Left hindlimb (tissue), 1 donor: ENCODE results near the gene ADCY9.
"Not testable (repeated sequence)": the region's sequence is repeated elsewhere in the genome, so short reads cannot be mapped to it uniquely, and the experiment has no call there.

ENCODE experiments used
- DNase-seq: peaks from one replicate; pipeline ENCODE4 v3.0.0-alpha.2; 2018

The ADCY9 gene

DNA sequence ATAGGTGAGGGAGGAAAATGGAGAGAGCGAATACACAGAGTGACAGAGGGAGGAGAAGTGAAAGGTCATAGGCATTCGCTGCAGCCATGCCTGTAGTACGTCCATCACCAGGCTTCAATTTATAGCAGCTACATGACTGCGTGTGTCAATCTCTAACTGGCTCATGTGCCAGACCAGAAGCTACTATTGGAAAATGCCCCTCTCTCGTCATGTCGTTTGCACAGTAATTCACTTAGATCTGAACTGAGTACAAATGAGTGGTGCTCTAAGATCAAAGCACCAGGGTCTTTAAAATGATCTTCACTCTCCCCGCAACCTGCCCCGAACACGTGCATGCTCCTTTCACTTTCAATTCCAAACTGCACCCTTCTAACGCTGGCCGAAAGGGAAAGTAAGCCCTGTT is 51.3 kb downstream of the ADCY9 start:
- DNase-seq = no peak

DNA sequence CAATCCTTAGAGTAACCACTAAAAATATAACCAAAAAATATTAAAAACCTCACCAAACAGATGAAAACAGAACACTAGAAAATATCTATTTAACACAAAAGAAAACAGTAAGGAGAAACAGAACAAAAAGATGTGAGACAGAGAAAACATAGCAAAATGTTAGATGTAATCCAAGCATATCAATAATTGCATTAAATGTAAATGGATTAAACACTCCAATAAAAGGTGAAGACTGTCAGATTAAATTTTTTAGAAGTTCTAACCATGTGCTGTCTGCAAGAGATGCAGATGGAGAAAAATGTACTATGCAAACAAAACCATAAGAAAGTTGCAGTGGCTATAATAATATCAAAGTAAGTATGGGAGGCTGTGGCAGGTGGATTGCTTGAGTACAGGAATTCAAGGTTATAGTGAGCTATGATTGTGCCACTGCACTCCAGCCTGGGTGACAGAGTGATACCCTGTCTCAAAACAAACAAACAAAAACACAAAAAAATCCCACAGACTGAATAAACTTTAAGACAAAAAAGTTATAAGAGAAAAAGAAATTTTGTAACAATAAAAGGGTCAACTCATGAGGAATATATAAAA is 53.9 kb downstream of the ADCY9 start:
- DNase-seq = no peak

- DNase-seq = no peak
Measured at GRCh38 chr16:4060823-4061222, 55.4 kb downstream of the ADCY9 start.

DNA sequence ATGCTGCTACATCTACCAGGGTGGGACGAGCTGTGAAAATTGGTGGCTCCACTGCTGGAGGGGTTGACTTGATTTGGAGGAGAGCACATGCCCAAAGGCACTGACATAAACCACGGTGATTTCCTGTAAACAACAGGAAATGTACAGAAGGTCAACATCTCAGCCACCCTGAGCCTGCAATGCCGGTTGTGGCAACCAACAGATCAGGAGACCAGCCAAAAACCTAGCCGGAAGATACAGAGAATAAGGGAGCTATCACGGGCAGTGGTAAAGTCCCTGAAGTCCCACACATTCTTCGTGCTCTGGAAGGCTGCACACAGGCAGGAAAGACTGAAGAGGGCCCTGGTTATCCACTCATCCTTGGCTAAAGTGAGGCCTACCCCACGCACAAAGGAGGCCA is 56.2 kb downstream of the ADCY9 start:
- DNase-seq = no peak

- no peak for DNase-seq
Measured at GRCh38 chr16:4058386-4058785, 57.9 kb downstream of the ADCY9 start.

DNA sequence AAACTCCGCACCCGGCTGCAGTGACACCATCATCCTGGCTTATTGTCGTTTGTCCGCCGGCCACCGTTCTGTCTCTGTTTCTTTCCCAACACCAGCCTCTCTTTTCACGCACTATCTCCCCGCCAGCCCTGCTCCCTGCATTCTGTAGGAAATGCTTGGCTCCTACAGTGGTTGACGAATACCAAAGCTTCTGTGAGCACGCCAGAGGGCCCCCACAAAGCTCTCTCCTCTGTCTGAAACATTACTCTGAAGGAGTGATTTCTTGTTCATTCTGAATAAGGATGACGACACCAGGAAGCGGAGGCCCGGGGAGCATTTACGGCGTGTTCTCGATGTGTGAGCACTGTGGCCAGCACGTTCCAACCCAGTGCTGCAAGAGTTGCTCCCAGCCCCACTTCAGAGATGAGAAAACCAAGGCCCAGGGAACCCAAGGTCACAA is 58.8 kb downstream of the ADCY9 start:
- DNase-seq = no peak

- no peak for DNase-seq
Measured at GRCh38 chr16:4056161-4057105, 59.8 kb downstream of the ADCY9 start.

GRCh38 chr16:4055748-4056147 is 60.5 kb downstream of the ADCY9 start:
- DNase-seq = no peak

GRCh38 chr16:4053301-4053845 is 62.9 kb downstream of the ADCY9 start:
- peak; percentile 71 for DNase-seq

- DNase-seq = no peak
Measured at GRCh38 chr16:4052801-4053293, 63.4 kb downstream of the ADCY9 start.

DNA sequence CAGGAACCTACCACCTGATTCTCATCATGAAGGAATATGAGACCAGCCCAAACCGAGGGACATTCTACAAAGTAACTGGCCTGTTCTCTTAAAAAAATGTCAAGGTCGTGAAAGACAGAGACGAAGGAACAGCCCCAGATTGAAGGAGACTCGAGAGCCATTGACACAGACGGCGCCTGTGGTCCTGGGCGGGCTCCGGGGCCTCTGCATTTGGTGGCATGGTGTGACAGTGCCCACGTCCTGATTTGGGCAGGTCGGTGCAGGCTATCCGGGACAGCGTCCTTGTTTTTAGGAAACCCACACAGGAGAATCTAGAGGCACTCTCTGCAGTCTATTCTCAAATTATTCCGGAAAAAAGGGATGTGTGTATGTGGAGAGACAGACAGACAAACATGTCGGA is 64.1 kb downstream of the ADCY9 start:
- DNase-seq = no peak

GRCh38 chr16:4051591-4051990 is 64.7 kb downstream of the ADCY9 start:
- no peak for DNase-seq

DNA sequence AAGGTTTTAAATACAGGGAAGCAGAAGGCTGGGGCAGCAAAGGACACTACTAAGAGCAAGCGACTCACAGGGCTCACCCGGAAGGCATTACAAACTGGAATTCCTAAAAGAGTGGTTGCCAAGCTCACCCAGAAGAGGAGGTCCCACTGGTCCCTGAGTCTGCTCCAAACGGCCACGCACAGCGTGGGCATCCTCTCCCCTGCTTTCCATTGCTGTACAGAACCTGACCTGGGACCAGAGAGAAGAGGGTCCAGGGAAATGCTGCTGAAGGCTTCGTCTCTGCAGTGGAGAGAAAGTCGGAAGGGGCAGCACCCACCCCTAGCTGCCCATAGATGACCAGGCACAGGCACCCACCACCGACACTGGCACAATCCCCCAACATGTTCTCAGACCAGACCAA is 67.2 kb downstream of the ADCY9 start:
- DNase-seq = no peak

GRCh38 chr16:4048481-4048880 is 67.8 kb downstream of the ADCY9 start:
- DNase-seq = no peak

- DNase-seq = no peak
Measured at GRCh38 chr16:4046221-4046620, 70.0 kb downstream of the ADCY9 start.

- not testable (repeated sequence) for DNase-seq
Measured at GRCh38 chr16:4045561-4045960, 70.7 kb downstream of the ADCY9 start.

GRCh38 chr16:4042581-4042980 is 73.7 kb downstream of the ADCY9 start:
- no peak for DNase-seq

GRCh38 chr16:4038448-4038847 is 77.8 kb downstream of the ADCY9 start:
- DNase-seq = no peak

- DNase-seq = not testable (repeated sequence)
Measured at GRCh38 chr16:4036952-4037351, 79.3 kb downstream of the ADCY9 start.

GRCh38 chr16:4034963-4035362 is 81.3 kb downstream of the ADCY9 start:
- DNase-seq = no peak

DNA sequence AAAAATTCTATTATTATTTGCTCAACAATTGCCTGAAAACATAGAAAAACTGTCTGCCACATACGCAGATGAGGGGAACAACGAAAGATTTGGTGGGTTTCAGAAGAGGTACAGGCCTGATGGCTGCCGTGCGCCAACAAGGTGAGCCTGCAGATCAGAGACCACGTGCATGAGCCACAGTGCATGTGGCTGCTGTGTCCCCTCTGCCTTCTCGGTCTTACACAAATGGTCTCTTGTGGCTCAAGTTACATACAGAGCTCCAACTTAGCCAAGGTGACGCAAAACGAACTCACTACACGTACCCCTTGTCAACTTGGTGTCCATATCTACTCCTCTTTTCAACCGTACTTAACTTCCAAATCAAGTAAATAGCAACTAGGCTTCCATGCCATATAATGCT is 82.3 kb downstream of the ADCY9 start:
- DNase-seq = no peak

GRCh38 chr16:4032768-4033167 is 83.5 kb downstream of the ADCY9 start:
- DNase-seq = no peak

- no peak for DNase-seq
Measured at GRCh38 chr16:4028144-4028543, 88.1 kb downstream of the ADCY9 start.

DNA sequence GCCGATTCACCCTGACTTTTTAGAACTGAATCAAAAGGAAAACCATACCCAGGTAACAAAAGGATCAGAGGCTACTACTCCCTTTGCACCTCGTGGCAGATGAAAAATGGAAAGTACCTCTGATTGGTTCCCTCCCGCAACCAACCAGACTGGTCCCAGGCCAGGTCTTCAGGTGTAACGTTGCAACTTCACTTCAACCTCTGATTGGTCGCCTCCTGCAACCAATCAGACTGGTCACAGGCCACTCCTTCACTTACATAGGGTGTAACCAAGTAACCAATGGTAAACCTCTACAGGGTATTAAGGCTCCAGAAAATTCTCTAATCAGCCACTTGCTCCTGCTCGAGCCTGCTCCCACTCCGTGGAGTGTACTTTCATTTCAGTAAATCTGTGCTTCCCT is 89.4 kb downstream of the ADCY9 start:
- no peak for DNase-seq
